D721Med (cell line): ENCODE data around the gene ENHO.

Source experiments
- DNase-seq: peaks from one replicate; pipeline ENCODE4 v3.0.0; 2011; ENCODE audit warnings: low spot score; ENCODE audit not compliant: insufficient read length
- FAIRE-seq: peaks from 2 replicates; lab custom pipeline; 2011; peaks lifted over from hg19 to GRCh38; lab: Jason Lieb, UNC
- TF ChIP-seq, protein P1 (sequence below): IDR thresholded peaks from 2 replicates; pipeline ENCODE4 v1.5.1; 2012; ENCODE audit warnings: mild to moderate bottlenecking, control low read depth; ENCODE audit not compliant: insufficient read depth; ENCODE audit errors: missing control alignments

ENHO gene

DNA sequence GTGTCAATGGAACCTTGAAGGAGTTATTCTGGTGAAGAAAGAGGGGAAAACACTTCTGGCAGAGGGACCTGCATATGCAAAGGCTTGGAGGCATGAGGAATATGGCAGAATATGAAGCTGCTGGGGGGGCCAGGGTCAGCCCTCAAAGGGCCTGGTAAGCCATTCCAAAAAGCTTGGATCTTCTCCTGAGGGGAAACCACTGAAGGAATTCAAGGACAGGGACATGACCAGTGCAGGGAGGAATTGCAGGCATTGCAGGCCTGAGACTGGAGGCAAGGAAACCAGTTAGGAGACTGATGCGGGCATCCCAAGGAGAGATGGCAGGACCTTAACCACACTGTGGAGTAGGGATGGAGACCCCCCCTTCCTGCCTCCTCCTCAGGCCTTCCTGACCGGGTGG, 21.4 kb downstream of the ENHO start:
- no peak for DNase-seq
- FAIRE-seq, result no peak
- TF ChIP-seq, protein P1, sequence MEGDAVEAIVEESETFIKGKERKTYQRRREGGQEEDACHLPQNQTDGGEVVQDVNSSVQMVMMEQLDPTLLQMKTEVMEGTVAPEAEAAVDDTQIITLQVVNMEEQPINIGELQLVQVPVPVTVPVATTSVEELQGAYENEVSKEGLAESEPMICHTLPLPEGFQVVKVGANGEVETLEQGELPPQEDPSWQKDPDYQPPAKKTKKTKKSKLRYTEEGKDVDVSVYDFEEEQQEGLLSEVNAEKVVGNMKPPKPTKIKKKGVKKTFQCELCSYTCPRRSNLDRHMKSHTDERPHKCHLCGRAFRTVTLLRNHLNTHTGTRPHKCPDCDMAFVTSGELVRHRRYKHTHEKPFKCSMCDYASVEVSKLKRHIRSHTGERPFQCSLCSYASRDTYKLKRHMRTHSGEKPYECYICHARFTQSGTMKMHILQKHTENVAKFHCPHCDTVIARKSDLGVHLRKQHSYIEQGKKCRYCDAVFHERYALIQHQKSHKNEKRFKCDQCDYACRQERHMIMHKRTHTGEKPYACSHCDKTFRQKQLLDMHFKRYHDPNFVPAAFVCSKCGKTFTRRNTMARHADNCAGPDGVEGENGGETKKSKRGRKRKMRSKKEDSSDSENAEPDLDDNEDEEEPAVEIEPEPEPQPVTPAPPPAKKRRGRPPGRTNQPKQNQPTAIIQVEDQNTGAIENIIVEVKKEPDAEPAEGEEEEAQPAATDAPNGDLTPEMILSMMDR, result no peak

DNA sequence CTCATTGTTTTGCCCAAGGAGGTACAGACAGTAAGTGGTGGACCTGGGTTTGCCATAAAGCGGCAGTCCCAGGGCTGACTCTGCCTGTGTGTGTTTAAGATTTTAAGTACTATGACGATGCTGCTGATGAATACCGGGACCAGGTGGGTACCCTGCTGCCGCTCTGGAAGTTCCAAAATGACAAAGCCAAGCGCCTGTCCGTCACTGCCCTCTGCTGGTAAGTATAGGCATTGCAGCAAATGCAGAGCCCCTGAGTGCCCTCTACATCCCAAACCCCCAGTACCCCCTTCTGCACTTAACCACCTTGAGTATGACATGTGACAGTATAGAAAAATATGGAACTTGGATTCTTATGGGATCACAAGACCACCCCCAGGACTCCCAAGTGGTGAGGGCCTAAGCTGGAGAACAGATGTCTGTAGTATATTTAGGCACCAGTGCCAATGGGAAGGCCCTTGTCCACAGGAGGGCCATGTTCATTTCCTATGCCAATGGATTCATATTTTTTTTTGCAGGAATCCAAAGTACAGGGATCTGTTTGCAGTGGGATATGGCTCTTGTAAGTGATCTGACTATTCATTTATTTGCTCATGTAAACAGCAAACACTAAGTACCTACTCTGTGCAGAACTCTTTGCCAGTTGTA, 22.0 kb downstream of the ENHO start:
- FAIRE-seq, result no peak
- TF ChIP-seq, protein P1, result peak; percentile 84
- peak; percentile 44 for DNase-seq

DNA sequence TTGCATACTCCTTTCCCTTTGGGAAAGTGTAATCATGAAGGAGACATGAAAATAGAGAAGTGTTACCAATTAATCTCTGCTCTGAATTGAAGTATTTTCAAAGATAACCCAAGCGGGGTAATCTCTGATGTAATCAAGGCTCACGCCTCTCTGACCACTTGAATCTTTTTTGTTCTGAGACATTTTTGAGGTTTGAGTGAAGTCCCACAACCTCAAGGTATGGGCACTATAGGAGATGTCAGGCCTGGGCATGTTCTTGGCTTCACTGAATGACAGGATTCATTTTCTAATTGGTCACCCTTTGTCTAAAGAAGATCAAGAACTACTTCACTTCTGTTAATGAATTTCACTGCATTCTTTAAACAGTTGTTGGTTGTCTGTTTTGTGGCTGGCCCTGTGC, 23.7 kb downstream of the ENHO start:
- TF ChIP-seq, protein P1, result no peak
- no peak for FAIRE-seq
- no peak for DNase-seq

DNA sequence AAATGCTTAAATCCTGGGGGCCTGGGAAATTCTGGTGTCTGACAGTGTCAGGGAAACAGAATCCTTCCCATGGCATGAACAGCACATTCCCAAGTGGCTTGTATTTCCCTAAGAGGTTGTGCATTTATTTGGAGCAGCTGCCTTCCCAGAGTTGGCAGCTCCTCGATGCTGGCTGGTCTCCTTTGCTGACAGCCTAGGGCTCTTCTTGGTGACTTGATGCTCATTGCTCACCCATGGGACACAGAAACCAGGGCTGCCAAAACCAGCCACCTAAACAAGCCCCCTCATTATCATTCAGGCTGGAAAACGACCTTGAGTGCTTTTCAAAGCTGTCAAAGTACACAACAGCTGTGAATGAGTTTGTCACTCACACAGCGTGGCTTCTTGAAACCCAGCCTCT, 24.2 kb downstream of the ENHO start:
- FAIRE-seq (no peak), DNase-seq (no peak)
- TF ChIP-seq, protein P1, result no peak

DNA sequence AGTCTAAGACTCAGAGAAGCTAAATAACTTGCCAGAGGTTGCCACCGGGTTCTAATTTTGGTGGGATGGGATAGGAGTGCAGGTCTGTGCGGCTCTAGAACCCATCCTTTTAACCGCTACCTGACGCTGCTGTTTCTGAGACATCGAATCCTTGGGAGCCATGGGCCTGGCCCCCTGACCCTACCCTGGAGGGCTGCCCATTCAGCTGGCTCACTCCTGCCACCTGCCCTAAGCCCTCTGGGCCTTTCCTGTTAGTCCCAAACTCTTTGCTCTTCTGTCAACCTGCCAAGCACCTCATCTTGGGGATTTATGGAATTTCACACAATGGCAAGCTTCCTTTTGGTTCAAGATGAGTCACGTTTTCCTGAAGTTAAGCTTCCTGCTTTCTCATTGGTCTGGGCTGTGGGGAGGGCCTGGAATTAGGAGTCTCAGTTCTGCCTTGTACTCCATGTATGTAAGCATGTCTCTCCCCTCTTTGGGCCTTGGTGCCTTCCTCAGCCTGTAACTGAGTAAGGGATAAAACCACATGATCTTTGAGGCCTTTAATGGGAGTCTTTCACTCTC, 26.6 kb downstream of the ENHO start:
- TF ChIP-seq, protein P1, result no peak
- no peak for FAIRE-seq
- no peak for DNase-seq

DNA sequence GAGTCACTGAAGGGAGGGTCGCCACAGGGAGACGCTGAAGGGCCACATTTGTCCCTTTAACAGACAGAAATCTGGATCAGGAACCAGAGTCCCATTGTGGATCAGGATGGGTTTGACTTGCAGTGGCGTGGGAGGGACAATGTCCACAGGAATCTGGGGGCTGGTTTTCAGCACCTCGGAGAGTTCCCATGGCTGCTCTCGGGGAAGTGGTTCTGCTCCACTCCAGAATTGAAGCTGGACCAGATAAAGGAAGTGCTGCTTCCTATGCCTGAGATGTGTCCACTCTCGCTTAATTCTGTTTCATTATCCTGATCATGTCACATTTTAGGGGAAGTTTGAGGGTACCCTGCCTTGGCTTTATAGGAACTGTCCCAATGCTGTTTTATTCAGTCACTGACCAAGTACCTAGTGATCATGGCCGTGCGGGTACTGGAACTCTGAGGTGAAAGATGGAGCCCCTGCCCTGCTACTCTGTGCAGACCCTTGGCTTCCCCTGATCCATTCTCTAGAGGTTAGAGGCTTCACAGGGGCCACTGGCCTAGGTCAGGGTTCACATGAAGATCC, 28.7 kb downstream of the ENHO start:
- DNase-seq, result no peak
- no peak for FAIRE-seq
- TF ChIP-seq, protein P1, result no peak

DNA sequence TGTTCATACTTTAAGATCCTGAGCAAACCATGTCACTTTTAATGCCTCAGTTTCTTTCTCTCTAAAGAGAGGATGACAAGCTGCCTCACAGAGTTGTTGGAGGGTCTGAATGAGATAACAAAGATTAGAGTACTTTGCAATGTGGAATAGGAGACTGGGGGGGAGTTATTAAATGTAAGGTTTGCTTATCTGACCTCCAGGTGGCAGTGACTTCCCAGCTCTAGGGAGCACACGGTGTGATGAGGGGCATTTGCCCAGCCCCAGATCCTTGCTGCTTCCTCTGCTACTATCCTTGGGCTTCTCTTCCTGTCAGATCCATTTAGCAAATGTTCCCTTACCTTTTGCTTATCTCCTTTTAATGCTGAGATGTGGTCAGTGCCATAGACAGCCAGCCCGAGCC, 30.7 kb downstream of the ENHO start:
- DNase-seq (no peak), FAIRE-seq (no peak)
- TF ChIP-seq, protein P1, result peak; percentile 24
